SK-N-SH (cell line): ENCODE measurements around the gene FAM180B.

Experiments
- EP300 ChIP-seq, 2 experiments: IDR thresholded peaks; 2 replicates each; pipeline versions ENCODE4 v1.4.0 to v1.6.1; 2012; ENCODE audit warnings: borderline replicate concordance in 1 of 2, low read depth in 1 of 2, low read length in 1 of 2
- JUND ChIP-seq: IDR thresholded peaks from 2 replicates; pipeline ENCODE4 v1.4.0; 2012
- MXI1 ChIP-seq: IDR thresholded peaks from 2 replicates; pipeline ENCODE4 v1.6.1; 2012; ENCODE audit warnings: mild to moderate bottlenecking, low read depth, low read length, improper control_type of control experiment
- POLR2AphosphoS5 ChIP-seq: IDR thresholded peaks from 2 replicates; pipeline ENCODE4 v1.6.1; 2012; ENCODE audit warnings: low read depth, low read length
- RFX5 ChIP-seq: IDR thresholded peaks from 2 replicates; pipeline ENCODE4 v1.6.1; 2012; ENCODE audit warnings: mild to moderate bottlenecking, improper control_type of control experiment, low read length
- SIN3A ChIP-seq: IDR thresholded peaks from 2 replicates; pipeline ENCODE4 v1.6.1; 2012; ENCODE audit warnings: low read depth, mild to moderate bottlenecking, low read length, moderate library complexity, borderline replicate concordance
- SMC3 ChIP-seq: IDR thresholded peaks from 2 replicates; pipeline ENCODE4 v1.6.1; 2012; ENCODE audit warnings: low read depth, low read length, improper control_type of control experiment
- YY1 ChIP-seq: IDR thresholded peaks from 2 replicates; pipeline ENCODE4 v1.4.0; 2012; ENCODE audit warnings: low read depth, mild to moderate bottlenecking
- TF ChIP-seq, protein P1 (sequence below): fragments of 200-600 bp; sonication (generic); IDR thresholded peaks from 2 replicates; pipeline ENCODE4 v1.6.1; 2017; ENCODE audit warnings: antibody characterized with exemption, mild to moderate bottlenecking, moderate library complexity
- TF ChIP-seq, protein P2 (sequence below): IDR thresholded peaks from 2 replicates; pipeline ENCODE4 v1.6.1; 2012; ENCODE audit warnings: mild to moderate bottlenecking, low read depth, low read length, moderate library complexity
- TF ChIP-seq, protein P3 (sequence below): IDR thresholded peaks from 2 replicates; pipeline ENCODE4; 2012

DNA sequence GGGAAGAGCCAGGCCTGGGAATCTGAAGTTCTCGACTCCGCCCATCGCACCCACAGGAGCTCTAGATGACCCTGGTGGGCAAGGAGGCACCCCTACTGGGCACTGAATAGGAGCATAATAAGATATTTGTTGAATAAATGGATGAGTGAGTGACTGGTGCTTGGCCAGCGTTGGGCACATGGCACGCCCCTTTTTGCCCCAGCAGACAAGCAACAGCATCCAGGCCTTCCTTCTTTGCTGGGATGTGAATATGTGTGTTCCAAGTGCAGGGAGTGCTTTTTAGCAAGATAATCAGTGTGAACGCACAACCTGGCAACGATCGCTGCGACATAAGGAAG, 33.1 kb upstream of the FAM180B start:
- TF ChIP-seq, protein P1, sequence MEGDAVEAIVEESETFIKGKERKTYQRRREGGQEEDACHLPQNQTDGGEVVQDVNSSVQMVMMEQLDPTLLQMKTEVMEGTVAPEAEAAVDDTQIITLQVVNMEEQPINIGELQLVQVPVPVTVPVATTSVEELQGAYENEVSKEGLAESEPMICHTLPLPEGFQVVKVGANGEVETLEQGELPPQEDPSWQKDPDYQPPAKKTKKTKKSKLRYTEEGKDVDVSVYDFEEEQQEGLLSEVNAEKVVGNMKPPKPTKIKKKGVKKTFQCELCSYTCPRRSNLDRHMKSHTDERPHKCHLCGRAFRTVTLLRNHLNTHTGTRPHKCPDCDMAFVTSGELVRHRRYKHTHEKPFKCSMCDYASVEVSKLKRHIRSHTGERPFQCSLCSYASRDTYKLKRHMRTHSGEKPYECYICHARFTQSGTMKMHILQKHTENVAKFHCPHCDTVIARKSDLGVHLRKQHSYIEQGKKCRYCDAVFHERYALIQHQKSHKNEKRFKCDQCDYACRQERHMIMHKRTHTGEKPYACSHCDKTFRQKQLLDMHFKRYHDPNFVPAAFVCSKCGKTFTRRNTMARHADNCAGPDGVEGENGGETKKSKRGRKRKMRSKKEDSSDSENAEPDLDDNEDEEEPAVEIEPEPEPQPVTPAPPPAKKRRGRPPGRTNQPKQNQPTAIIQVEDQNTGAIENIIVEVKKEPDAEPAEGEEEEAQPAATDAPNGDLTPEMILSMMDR: no peak
- TF ChIP-seq, protein P2, sequence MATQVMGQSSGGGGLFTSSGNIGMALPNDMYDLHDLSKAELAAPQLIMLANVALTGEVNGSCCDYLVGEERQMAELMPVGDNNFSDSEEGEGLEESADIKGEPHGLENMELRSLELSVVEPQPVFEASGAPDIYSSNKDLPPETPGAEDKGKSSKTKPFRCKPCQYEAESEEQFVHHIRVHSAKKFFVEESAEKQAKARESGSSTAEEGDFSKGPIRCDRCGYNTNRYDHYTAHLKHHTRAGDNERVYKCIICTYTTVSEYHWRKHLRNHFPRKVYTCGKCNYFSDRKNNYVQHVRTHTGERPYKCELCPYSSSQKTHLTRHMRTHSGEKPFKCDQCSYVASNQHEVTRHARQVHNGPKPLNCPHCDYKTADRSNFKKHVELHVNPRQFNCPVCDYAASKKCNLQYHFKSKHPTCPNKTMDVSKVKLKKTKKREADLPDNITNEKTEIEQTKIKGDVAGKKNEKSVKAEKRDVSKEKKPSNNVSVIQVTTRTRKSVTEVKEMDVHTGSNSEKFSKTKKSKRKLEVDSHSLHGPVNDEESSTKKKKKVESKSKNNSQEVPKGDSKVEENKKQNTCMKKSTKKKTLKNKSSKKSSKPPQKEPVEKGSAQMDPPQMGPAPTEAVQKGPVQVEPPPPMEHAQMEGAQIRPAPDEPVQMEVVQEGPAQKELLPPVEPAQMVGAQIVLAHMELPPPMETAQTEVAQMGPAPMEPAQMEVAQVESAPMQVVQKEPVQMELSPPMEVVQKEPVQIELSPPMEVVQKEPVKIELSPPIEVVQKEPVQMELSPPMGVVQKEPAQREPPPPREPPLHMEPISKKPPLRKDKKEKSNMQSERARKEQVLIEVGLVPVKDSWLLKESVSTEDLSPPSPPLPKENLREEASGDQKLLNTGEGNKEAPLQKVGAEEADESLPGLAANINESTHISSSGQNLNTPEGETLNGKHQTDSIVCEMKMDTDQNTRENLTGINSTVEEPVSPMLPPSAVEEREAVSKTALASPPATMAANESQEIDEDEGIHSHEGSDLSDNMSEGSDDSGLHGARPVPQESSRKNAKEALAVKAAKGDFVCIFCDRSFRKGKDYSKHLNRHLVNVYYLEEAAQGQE: no peak
- TF ChIP-seq POLR2AphosphoS5: no peak
- no peak for TF ChIP-seq JUND
- no peak for TF ChIP-seq YY1
- TF ChIP-seq, protein P3, sequence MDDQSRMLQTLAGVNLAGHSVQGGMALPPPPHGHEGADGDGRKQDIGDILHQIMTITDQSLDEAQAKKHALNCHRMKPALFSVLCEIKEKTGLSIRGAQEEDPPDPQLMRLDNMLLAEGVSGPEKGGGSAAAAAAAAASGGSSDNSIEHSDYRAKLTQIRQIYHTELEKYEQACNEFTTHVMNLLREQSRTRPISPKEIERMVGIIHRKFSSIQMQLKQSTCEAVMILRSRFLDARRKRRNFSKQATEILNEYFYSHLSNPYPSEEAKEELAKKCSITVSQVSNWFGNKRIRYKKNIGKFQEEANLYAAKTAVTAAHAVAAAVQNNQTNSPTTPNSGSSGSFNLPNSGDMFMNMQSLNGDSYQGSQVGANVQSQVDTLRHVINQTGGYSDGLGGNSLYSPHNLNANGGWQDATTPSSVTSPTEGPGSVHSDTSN: no peak
- TF ChIP-seq SMC3: no peak
- TF ChIP-seq EP300 (IDR thresholded peaks at IDR 0.05; ENCODE audit: borderline replicate concordance in 1 of 2, low read depth in 1 of 2, low read length in 1 of 2): no peak
- TF ChIP-seq MXI1: peak; percentile 87
- no peak for TF ChIP-seq RFX5
- no peak for TF ChIP-seq SIN3A
